Measurements from ENCODE around the gene CARD10.

DNA sequence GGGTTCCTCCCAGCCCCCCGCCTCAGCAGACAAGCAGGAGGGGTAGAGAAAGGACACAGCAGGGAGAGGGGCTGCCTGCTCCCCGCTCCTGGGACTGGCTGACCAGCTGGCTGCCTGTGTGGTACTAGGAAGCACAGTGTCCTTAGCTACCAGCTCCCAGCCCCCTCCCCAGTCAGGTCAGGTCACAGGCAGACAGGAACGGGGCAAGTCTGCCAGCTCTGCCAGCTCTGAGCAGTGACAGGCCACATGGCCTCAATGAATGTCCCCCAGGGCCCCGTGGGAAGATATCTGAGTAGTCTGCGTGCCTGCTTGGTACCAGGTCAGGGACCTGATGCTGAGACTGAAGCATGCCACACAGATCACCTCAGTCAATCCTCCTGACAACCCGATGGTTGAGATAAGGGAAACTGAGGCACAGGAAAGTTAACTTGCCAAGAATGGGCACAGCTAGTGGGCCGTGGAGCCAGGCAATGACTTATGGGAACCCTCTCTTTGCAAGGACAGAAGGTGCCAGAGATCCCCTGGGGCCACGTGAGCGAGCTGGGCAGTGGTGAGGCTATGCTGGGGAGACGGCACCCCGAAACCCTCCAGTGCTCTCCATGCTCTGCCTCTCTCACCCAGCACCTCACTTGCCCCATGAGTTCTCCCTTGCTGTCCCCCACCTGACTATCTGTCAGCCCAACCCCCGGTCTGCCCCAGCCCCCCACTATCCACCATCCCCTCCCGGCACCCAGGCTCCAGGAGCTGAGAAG, 19.2 kb downstream of the CARD10 start:
- TF ChIP-seq, protein P1, sequence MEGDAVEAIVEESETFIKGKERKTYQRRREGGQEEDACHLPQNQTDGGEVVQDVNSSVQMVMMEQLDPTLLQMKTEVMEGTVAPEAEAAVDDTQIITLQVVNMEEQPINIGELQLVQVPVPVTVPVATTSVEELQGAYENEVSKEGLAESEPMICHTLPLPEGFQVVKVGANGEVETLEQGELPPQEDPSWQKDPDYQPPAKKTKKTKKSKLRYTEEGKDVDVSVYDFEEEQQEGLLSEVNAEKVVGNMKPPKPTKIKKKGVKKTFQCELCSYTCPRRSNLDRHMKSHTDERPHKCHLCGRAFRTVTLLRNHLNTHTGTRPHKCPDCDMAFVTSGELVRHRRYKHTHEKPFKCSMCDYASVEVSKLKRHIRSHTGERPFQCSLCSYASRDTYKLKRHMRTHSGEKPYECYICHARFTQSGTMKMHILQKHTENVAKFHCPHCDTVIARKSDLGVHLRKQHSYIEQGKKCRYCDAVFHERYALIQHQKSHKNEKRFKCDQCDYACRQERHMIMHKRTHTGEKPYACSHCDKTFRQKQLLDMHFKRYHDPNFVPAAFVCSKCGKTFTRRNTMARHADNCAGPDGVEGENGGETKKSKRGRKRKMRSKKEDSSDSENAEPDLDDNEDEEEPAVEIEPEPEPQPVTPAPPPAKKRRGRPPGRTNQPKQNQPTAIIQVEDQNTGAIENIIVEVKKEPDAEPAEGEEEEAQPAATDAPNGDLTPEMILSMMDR (IDR thresholded peaks at IDR 0.05; ENCODE audit: low read depth, low read length) = no peak
- TF ChIP-seq POLR2A (IDR thresholded peaks at IDR 0.05; ENCODE audit: extremely low read depth, insufficient read length) = no peak
